IMR-90 (cell line): Measurements from ENCODE around the gene MARCHF6. TPM values are rescaled to one million over a fixed set of nuclear protein-coding genes. Genes with fewer than 3 reads are reported as not detected.

Experiments
- ATAC-seq: fragments of 200-7000 bp; cut with Tn5 transposase; 2 replicates; pipeline ENCODE4 v1.9.1; 2020; ENCODE audit warnings: low read depth, mild to moderate bottlenecking, moderate library complexity
- BruUV-seq: library from RNA; stranded (reverse); fragments of 400-500 nt; replicated peaks from 2 replicates; lab custom pipeline; 2021; lab: Mats Ljungman, UMichigan
- CTCF ChIA-PET: fragments of 300-600 bp; formaldehyde crosslinking; extraction: SDS; loops from one replicate; lab custom pipeline; 2021; ENCODE audit warnings: antibody characterized with exemption; lab: Yijun Ruan, JAX
- POLR2A ChIA-PET: fragments of 300-600 bp; sonication (Branson Sonifier 250); formaldehyde crosslinking; loops from one replicate; lab custom pipeline; 2022; ENCODE audit warnings: antibody characterized with exemption; ENCODE audit not compliant: unreplicated experiment; lab: Charles Lee
- DNase-seq: peaks from one replicate; pipeline ENCODE4 v3.0.0; 2013
- H2AFZ ChIP-seq: replicated peaks from 2 replicates; pipeline ENCODE3; 2013; ENCODE audit warnings: low read length, mild to moderate bottlenecking; ENCODE audit not compliant: poor library complexity
- H2AK5ac ChIP-seq: 2 replicates; pipeline ENCODE4 v1.6.1; 2013; ENCODE audit warnings: low read depth, low read length, inconsistent platforms
- H2AK9ac ChIP-seq: replicated peaks from 2 replicates; pipeline ENCODE3; 2013; ENCODE audit warnings: mild to moderate bottlenecking, low read depth, low read length, moderate library complexity; ENCODE audit not compliant: poor library complexity
- H2BK120ac ChIP-seq: 2 replicates; pipeline ENCODE4 v1.6.1; 2013; ENCODE audit warnings: low read depth, low read length, inconsistent platforms
- H2BK15ac ChIP-seq: 3 replicates; pipeline ENCODE4 v1.6.1; 2013; ENCODE audit warnings: low read depth, low read length, inconsistent platforms
- H2BK20ac ChIP-seq: 2 replicates; pipeline ENCODE4 v1.6.1; 2013; ENCODE audit warnings: low read depth, mild to moderate bottlenecking, inconsistent platforms, low read length, moderate library complexity
- H2BK5ac ChIP-seq: 2 replicates; pipeline ENCODE4 v1.6.1; 2013; ENCODE audit warnings: mild to moderate bottlenecking, low read depth, low read length, inconsistent platforms; ENCODE audit not compliant: poor library complexity, severe bottlenecking
- H3K14ac ChIP-seq: replicated peaks from 2 replicates; pipeline ENCODE4 v1.6.1; 2013; ENCODE audit warnings: low read depth, low read length, inconsistent platforms
- H3K18ac ChIP-seq: 2 replicates; pipeline ENCODE4 v1.6.1; 2013; ENCODE audit warnings: low read depth, low read length, control low read depth
- H3K23ac ChIP-seq: 2 replicates; pipeline ENCODE4 v1.6.1; 2013; ENCODE audit warnings: low read depth, low read length, inconsistent platforms
- H3K27ac ChIP-seq: 2 replicates; pipeline ENCODE4 v1.5.1; 2013; ENCODE audit warnings: mild to moderate bottlenecking, control low read depth, low read length; ENCODE audit not compliant: insufficient read depth
- H3K27me3 ChIP-seq: 2 replicates; pipeline ENCODE4 v1.6.1; 2013; ENCODE audit warnings: low read length; ENCODE audit not compliant: control insufficient read depth, insufficient read depth
- H3K36me3 ChIP-seq: 2 replicates; pipeline ENCODE4 v1.6.1; 2013; ENCODE audit warnings: low read length, mixed read lengths; ENCODE audit not compliant: control insufficient read depth, insufficient read depth
- H3K4ac ChIP-seq: 2 replicates; pipeline ENCODE4 v1.6.1; 2013; ENCODE audit warnings: low read depth, low read length, inconsistent platforms
- H3K4me1 ChIP-seq: 2 replicates; pipeline ENCODE4 v1.6.1; 2013; ENCODE audit warnings: low read length, mixed read lengths; ENCODE audit not compliant: control insufficient read depth, insufficient read depth
- H3K4me2 ChIP-seq: 2 replicates; pipeline ENCODE4 v1.6.1; 2013; ENCODE audit warnings: low read depth, mild to moderate bottlenecking, control low read depth, low read length, moderate library complexity
- H3K4me3 ChIP-seq: 2 replicates; pipeline ENCODE4 v1.5.1; 2013; ENCODE audit warnings: low read depth, mild to moderate bottlenecking, control low read depth, low read length, moderate library complexity; ENCODE audit not compliant: insufficient read depth
- H3K56ac ChIP-seq: 2 replicates; pipeline ENCODE4 v1.6.1; 2013; ENCODE audit warnings: low read length, inconsistent platforms; ENCODE audit not compliant: insufficient read depth; ENCODE audit errors: extremely low read depth
- H3K79me1 ChIP-seq, 2 experiments: 2 replicates each; pipeline ENCODE4 v1.6.1; 2013; ENCODE audit warnings: low read length in 2 of 2, inconsistent platforms in 1 of 2, low read depth in 1 of 2
- H3K9ac ChIP-seq: 2 replicates; pipeline ENCODE4 v1.6.1; 2013; ENCODE audit warnings: low read depth, low read length, control low read depth
- H3K9me1 ChIP-seq: 2 replicates; pipeline ENCODE4 v1.6.1; 2013; ENCODE audit warnings: low read length, inconsistent platforms; ENCODE audit not compliant: insufficient read depth
- H3K9me3 ChIP-seq: 2 replicates; pipeline ENCODE4 v1.6.1; 2013; ENCODE audit warnings: low read length; ENCODE audit not compliant: control insufficient read depth, insufficient read depth
- H4K20me1 ChIP-seq: 2 replicates; pipeline ENCODE4 v1.6.1; 2013; ENCODE audit warnings: low read length, inconsistent platforms; ENCODE audit not compliant: insufficient read depth
- H4K5ac ChIP-seq: 2 replicates; pipeline ENCODE4 v1.6.1; 2013; ENCODE audit warnings: mild to moderate bottlenecking, low read depth, low read length, control low read depth
- H4K8ac ChIP-seq, 2 experiments: 2 replicates each; pipeline ENCODE4 v1.6.1; 2013; ENCODE audit warnings: low read depth in 2 of 2, low read length in 2 of 2, control low read depth in 1 of 2, inconsistent platforms in 1 of 2
- H4K91ac ChIP-seq: 2 replicates; pipeline ENCODE4 v1.6.1; 2013; ENCODE audit warnings: low read depth, low read length, inconsistent platforms; ENCODE audit not compliant: insufficient read depth
- BHLHE40 ChIP-seq: fragments of 150-350 bp; IDR thresholded peaks from 2 replicates; pipeline ENCODE4 v1.6.1; 2016; ENCODE audit warnings: mild to moderate bottlenecking, low read depth, low read length
- CEBPB ChIP-seq: IDR thresholded peaks from 2 replicates; pipeline ENCODE4 v1.6.1; 2012; ENCODE audit warnings: low read depth, low read length, improper control_type of control experiment
- CHD1 ChIP-seq: IDR thresholded peaks from 2 replicates; pipeline ENCODE4 v1.6.1; 2012; ENCODE audit warnings: low read depth, low read length, improper control_type of control experiment
- FOS ChIP-seq: fragments of 150-350 bp; IDR thresholded peaks from 2 replicates; pipeline ENCODE4 v1.6.1; 2016; ENCODE audit warnings: low read depth, low read length
- MAFK ChIP-seq: IDR thresholded peaks from 2 replicates; pipeline ENCODE4 v1.6.1; 2012; ENCODE audit warnings: low read depth, low read length, improper control_type of control experiment
- MXI1 ChIP-seq: IDR thresholded peaks from 2 replicates; pipeline ENCODE4 v1.6.1; 2012; ENCODE audit warnings: low read depth, mild to moderate bottlenecking, low read length, moderate library complexity, borderline replicate concordance
- POLR2A ChIP-seq: IDR thresholded peaks from 2 replicates; pipeline ENCODE4 v1.6.1; 2012; ENCODE audit warnings: mild to moderate bottlenecking, low read depth, low read length
- RFX5 ChIP-seq: IDR thresholded peaks from 2 replicates; pipeline ENCODE4 v1.8.0; 2012; ENCODE audit warnings: low read depth, mild to moderate bottlenecking, low read length, moderate library complexity
- WGBS, 2 experiments: methylation state at CpG; one replicate each; pipeline versions ENCODE4 v1.1.5 to v1.1.7; 2013; ENCODE audit warnings: missing lambda C conversion rate in 2 of 2; ENCODE audit not compliant: insufficient read length in 1 of 2; ENCODE audit errors: extremely low coverage in 2 of 2; 5-methylcytosine and 5-hydroxymethylcytosine counted together
- dilution Hi-C: fragments of 300-500 bp; cut with HindIII; formaldehyde crosslinking; loops from one replicate; pipeline ENCODE4 v1.14.3; 2018; ENCODE audit warnings: low sequenced_read_pairs; ENCODE audit not compliant: unreplicated experiment
- in situ Hi-C: fragments of 300-500 bp; cut with MboI; formaldehyde crosslinking; loops from 3 replicates; pipeline ENCODE4 v1.14.3; 2019; ENCODE audit warnings: low sequenced_read_pairs, inconsistent platforms, mixed read lengths
- intact Hi-C: fragments of 100-400 bp; cut with micrococcal nuclease; formaldehyde crosslinking; loops from 2 replicates; pipeline ENCODE4 v1.10.0; 2022
- polyA plus RNA-seq, 3 experiments: library from polyadenylated mRNA; depleted of rRNA; stranded (reverse); fragments of >200 nt; gene quantifications; 2 replicates each; pipeline ENCODE4 v1.2.3, GENCODE V29; 2012; ENCODE audit warnings: low replicate concordance in 1 of 3
- total RNA-seq: library from RNA; depleted of rRNA; stranded (reverse); fragments of >200 nt; gene quantifications from 2 replicates; pipeline ENCODE4 v1.2.3, GENCODE V29; 2012

MARCHF6 gene
- total and polyA plus RNA-seq, 2 of the 4 experiments (the other 2 are of a cell fraction): 55.2 to 62.6 TPM

DNA sequence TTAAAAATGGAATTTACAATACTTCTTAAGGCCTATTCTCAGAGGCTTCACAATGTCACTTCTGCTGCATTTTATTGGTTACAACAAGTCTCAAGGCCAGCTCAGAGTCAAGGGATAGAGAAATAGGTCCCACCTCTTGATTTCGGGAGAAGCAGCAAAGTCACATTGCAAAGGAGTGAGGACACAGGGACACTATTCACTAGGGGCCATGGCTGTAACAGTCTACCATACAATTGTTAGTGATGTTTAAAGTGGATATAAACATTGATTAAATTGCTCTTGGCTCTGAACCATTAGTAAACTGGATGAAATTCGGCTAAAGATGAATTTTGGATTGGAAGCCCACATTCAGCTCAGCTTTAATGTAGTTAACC lies 24.1 kb upstream of the MARCHF6 start:
- H3K9me1 ChIP-seq: peaks cover 14% of the 10 kb centered on the region
- ChIA-PET POLR2A (no interaction called here), CTCF (interaction anchor here (0.7 to 1.6 kb wide), 2 partner anchors 19 to 45 kb away, joined by 3 to 4 read pairs; no protein-coding TSS in a partner anchor)
- no peaks in the 10 kb centered on the region for H3K9me3 ChIP-seq
- no peak overlapping the region; the same call in 1 of the 2 replicates for H2BK120ac ChIP-seq
- ATAC-seq: peak; percentile 30
- TF ChIP-seq BHLHE40: no peak
- no peak for TF ChIP-seq MXI1
- TF ChIP-seq CEBPB: no peak
- no peak for TF ChIP-seq POLR2A
- TF ChIP-seq RFX5: no peak
- no peak for TF ChIP-seq MAFK
- TF ChIP-seq CHD1: no peak
- no peak for TF ChIP-seq FOS
- no peak overlapping the region; the same call in 1 of the 2 replicates for H3K23ac ChIP-seq
- peaks cover 23% of the 10 kb centered on the region for H3K4me1 ChIP-seq
- no peak overlapping the region for H2AFZ ChIP-seq
- H2BK5ac ChIP-seq: no peak overlapping the region
- DNase-seq: no peak
- H2BK15ac ChIP-seq: peak overlapping the region; percentile 32; the same call in 1 of the 3 replicates
- BruUV-seq: no TSS peak
- peak overlapping the region; percentile 70 for H3K4me2 ChIP-seq
- H3K18ac ChIP-seq: peak overlapping the region; percentile 85; the same call in 1 of the 2 replicates
- intact Hi-C loops: no loop called here
- in situ Hi-C loops: no loop called here
- no peak overlapping the region for H3K4me3 ChIP-seq
- dilution Hi-C loops: no loop called here
- H3K27me3 ChIP-seq: peaks cover 5% of the 10 kb centered on the region; the same call in 1 of the 2 replicates
- H2AK9ac ChIP-seq: no peak overlapping the region
- no peaks in the 10 kb centered on the region for H4K20me1 ChIP-seq
- peak overlapping the region; percentile 47; the same call in 1 of the 2 replicates for H4K5ac ChIP-seq
- no peak overlapping the region for H4K91ac ChIP-seq
- H3K27ac ChIP-seq: peak overlapping the region; percentile 89; the same call in 1 of the 2 replicates
- H4K8ac ChIP-seq: 0 out of 4 replicates have a peak overlapping the region, but pooled peaks of 1 of the 2 experiments have one; percentile 2
- no peaks in the 10 kb centered on the region for H3K79me1 ChIP-seq
- no CpG with 5 or more reads among the region's 2 CpGs for WGBS, 2 experiments
- H2BK20ac ChIP-seq: peak overlapping the region; percentile 1; the same call in 1 of the 2 replicates
- H3K9ac ChIP-seq: no peak overlapping the region
- H3K56ac ChIP-seq: no peak overlapping the region
- H3K14ac ChIP-seq: 0 out of 2 replicates have a peak overlapping the region, but pooled peaks have one; percentile 5
- H3K4ac ChIP-seq: no peak overlapping the region
- no peak overlapping the region for H2AK5ac ChIP-seq
- no peaks in the 10 kb centered on the region for H3K36me3 ChIP-seq
